GM19239 (cell line): ENCODE results near the gene GOLGA6L7.
"Not testable (repeated sequence)": the region's sequence is repeated elsewhere in the genome, so short reads cannot be mapped to it uniquely, and the experiment has no call there.

Experiments
- DNase-seq: peaks from one replicate; pipeline ENCODE4 v3.0.0; 2011; ENCODE audit warnings: low spot score; ENCODE audit not compliant: insufficient read length
- FAIRE-seq: peaks from 2 replicates; lab custom pipeline; 2011; peaks lifted over from hg19 to GRCh38; lab: Jason Lieb, UNC

GOLGA6L7 gene

DNA sequence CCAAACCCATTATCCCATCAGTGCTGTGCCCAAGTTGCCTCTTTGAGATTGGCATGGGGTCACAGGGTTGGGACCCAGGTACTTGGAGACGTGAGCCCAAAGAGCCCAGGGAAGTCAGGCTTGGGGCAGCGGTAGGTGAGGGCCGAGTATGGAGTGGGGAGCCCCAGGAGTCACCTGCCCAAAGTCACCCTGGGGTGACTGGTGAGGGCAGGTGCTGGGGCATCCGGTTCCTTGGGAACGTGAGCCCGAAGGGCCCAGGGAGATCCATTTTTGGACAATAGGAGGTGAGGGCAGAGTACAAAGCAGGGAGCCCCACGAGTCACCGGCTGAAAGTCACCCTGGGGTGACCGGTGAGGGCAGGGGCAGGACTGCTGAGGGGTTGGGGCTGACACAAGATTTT is 485 bp downstream of the GOLGA6L7 start:
- not testable (repeated sequence) for DNase-seq, FAIRE-seq

DNA sequence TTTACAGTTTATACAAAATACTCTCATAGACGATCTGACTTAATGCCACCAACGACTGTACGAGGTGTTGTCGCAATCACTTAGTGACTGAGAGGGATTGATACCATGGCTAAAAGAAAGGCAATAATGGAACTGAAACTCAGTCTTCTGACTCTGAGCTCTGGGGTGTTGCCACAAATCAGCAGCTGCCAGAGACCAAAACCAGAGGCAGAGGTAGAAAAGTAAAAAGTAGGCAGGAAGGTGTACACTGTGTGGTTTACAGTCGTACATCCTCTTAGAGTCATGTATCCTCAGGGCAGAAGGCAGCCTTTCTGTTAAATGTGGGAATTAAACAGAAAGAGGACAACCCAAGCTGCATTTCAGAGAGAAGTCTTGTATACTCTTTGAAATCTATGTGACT is 1.2 kb downstream of the GOLGA6L7 start:
- not testable (repeated sequence) for FAIRE-seq, DNase-seq

DNA sequence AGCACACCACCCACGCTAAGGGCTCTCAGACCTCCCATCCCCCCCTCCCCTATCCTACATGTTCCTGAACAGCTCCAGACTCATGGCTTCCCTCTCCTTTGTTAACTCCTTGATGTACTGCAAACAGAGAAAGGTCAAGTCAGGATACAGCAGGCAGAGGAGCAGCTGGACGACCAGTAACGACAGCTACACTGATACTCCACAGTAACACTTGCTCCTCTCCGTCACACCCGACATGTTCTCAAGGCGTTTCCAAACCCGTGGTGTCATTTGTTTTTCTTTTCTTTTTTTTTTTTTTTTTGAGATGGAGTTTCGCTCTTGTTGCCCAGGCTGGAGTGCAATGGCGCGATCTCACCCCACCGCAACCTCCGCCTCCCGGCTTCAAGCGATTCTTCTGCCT is 4.3 kb downstream of the GOLGA6L7 start:
- not testable (repeated sequence) for DNase-seq, FAIRE-seq

DNA sequence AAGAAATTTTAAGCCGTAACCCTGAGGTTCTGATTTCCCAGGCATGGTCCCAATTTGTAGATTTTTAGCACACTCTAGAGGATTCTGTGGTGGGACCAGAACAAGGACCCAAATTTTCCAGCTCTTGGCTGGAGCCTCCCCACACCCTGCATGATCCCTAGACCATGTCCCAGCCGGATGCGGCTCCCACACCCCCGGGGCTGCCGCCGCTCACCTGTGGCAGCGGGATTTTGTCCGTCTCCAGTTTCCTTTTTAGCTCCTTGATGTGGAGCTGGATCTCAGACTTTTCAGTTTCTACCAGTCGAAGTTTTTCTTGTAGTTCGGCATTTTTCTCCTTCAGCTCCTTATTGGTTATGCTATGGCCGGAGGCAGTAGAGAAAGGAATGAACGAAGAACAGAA is 4.9 kb downstream of the GOLGA6L7 start:
- FAIRE-seq, DNase-seq: not testable (repeated sequence)

DNA sequence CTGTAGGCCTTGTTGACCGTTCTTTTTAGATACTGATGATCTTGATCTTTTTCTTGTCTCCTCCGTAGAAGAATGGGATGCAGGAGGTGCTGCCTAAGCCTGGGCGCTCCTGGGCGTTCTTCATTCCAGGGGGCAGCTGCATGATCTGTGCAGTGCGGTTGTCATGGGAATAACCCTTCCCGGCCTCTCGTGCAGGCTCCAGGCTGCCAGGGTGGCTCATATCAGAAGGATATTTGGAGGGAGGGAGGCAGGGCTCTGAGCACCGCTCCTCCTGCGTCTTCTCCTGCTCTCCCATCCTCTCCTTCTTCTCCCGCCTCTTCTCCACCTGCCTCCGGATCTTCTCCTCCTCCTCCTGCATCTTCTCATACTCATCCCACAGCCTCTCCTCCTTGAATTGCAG is 6.2 kb downstream of the GOLGA6L7 start:
- FAIRE-seq, DNase-seq: not testable (repeated sequence)

DNA sequence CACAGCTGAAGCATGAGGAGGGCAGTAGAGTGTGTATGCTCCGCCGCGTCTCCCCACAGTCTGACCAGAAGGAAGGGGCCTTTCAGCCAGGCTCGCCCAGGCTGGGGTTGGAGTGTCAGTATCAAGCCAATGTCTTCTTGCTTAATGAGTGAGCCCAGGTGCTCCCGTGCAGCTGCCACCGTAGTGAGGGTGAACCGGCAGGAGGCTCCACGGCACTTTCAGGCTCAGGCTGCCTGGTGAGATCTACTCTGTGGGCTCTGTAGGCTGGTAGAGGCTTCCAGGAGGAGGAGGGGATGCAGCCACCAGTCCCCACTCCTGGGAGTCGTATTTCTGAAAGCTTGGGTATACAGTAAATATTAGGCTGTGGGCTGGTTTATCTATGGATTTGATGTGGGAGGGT is 8.2 kb downstream of the GOLGA6L7 start:
- not testable (repeated sequence) for DNase-seq, FAIRE-seq

DNA sequence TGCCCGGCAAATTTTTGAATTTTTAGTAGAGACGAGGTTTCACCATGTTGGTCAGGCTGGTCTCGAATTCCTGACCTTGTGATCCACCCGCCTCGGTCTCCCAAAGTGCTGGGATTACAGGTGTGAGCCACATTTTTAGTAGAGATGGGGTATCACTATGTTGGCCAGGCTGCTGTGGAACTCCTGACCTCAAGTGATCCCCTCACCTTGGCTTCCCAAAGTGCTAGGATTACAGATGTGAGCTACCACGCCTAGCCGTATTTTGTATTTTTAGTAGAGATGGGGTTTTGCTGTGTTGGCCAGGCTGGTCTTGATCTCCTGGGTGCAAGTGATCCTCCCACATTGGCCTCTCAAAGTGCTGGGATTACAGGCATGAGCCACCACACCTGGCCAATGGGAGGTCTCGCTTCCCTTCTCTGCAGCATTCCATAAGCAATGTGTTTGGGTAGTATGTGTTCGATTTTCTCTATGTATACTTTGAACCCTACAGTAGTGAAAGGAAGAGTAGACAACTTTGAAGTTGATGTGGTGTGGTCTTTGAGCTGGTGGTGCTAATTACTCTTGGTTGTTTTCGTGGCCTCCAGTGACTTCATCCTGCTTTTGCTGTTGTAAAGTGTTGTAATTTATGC is 13.4 kb downstream of the GOLGA6L7 start:
- DNase-seq, FAIRE-seq: not testable (repeated sequence)

DNA sequence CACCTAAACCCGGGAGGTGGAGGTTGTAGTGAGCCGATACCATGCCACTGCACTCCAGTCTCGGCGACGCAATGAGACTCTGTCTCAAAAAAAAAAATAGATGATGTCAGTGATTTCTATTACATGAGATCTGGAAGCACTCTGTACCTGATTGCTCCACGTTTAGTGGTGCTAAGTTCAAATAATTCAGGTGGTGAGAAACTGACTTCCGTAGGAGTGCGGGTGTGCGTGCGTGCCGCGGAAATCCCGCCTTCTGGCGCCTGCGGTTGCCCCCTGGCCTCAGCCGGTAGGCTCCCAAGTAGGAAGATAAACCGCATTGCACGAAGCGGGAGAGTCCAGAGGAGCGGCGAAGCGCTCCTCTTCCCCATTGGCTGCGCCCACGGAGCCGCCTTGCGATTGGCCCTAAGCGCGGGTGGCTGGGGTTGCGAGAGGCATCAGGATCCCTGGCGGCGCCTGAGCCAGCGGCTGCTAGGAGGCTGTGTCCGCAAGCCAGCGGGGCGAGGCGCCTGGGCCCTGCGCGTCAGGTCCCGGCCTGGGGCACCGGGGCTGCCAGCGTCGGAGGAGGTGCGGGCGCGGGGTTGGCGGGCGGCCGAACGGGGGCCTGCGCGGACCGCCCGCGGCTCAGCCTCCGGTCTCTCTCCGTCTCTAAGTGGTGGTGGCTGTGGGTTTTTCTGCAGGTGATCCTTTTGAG is 16.4 kb downstream of the GOLGA6L7 start:
- FAIRE-seq, DNase-seq: not testable (repeated sequence)

DNA sequence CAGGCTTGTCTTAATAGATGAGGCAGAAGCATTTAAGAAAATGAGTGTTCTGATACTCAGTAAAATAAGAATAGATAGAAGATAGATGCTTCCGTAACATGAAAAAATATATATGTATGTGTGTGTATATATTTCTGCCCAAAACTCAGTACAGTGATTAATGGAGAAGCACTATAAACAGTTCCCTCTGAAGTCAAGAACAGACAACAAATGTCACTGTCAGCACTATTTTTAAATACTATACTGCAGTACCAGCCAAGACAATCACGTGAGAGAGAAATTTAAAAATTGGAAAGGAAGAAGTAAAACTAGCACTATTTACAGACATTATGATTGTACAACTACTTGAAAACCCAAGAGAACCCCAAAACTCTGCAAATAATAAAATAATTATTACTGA is 27.0 kb downstream of the GOLGA6L7 start:
- DNase-seq, FAIRE-seq: not testable (repeated sequence)

DNA sequence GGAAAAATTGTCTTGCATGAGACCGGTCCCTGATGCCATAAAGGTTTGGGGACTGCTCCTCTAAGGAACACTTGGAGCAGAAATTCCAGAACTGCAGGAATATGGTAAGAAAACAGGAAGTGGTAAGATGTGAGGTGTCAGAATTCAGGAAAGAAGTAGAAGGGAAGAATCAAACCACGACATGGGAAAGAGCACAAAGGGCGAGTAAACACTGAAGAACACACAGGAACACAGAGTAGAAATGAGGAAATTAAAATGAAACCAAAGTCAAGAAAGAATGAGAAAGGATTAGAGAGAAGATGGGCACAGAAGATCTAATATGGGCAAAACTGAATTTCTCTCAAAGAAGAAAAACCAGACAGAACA is 28.5 kb downstream of the GOLGA6L7 start:
- DNase-seq, FAIRE-seq: not testable (repeated sequence)

DNA sequence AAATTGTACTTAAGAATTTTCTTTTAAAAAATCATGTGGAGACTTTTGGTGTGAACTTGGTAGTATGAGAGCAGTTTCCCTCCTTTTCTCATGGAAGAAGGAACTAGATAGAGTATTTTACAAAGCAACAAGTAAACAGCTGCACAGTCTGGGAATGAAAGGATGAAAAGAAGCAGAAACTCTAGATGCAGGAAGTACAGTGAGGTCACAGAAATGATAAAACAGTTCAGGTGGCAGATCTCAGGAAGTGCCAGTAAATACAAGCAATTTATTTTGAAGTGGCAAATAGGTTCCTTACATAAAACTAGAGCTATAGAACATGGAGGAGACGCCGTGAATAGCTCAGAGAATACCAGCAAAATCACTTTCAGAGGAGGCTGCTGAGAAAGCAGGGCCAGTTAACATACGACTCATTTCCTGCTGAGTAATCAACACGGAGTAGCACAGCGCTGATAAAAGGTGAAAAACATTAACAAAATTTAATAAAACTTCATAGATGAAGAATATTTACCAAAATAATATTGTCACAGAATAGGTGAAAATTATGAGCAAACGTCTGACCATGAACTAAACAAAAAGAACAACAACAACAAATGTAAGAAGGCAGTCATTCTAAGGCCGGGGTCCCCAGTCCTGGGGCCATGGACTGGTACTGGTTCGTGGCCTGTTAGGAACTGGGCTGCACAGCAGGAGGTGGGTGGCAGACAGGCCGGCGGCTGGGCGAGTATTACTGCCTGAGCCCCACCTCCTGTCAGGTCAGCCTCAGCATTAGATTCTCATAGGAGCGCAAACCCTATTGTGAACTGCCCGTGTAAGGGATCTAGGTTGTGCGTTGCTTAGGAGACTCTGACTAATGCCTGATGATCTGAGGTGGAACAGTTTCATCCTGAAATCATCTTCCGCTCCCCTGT is 29.2 kb downstream of the GOLGA6L7 start:
- DNase-seq, FAIRE-seq: not testable (repeated sequence)

DNA sequence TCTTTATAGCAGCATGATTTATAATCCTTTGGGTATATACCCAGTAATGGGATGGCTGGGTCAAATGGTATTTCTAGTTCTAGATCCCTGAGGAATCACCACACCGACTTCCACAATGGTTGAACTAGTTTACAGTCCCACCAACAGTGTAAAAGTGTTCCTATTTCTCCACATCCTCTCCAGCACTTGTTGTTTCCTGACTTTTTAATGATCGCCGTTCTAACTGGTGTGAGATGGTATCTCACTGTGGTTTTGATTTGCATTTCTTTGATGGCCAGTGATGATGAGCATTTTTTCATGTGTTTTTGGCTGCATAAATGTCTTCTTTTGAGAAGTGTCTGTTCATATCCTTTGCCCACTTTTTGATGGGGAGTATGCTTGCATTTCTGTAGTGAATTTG is 30.3 kb downstream of the GOLGA6L7 start:
- not testable (repeated sequence) for FAIRE-seq, DNase-seq

DNA sequence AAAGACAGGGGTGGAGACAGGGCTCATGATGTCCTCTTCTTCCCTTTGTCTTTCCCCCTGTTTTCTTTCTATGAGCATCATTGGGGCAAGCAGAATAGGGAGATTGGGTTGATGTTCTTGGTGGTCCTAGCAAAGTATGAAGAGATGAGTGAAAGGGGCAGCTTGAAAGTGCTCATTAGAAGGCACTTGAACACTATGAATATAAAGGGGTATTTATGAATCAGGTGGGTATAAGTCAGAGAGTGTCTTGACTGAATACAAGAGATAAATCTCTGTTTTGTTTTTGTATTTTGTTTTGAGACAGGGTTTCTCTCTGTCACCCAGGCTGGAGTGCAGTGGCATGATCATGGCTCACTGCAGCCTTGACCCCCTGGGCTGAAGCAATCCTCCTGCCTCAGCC is 34.4 kb downstream of the GOLGA6L7 start:
- FAIRE-seq, DNase-seq: not testable (repeated sequence)

DNA sequence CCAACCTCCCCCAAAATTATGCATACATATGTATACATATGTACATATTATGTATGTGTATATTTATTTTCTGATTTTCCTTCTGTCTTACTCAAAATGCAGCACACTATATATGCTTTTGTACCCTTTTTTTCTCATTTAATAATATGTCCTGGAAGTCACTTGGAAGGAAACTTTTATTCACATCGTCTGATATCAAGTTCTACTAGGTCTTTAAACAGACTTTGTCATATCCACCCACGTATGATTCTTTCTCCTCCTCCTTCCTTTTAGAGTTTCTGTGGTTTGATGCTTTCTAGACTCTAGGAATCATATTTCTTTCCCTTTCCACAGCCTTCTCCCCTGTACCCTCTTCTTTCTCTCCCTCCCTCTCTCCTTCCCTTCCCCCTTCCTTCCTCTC is 35.1 kb downstream of the GOLGA6L7 start:
- not testable (repeated sequence) for FAIRE-seq, DNase-seq

DNA sequence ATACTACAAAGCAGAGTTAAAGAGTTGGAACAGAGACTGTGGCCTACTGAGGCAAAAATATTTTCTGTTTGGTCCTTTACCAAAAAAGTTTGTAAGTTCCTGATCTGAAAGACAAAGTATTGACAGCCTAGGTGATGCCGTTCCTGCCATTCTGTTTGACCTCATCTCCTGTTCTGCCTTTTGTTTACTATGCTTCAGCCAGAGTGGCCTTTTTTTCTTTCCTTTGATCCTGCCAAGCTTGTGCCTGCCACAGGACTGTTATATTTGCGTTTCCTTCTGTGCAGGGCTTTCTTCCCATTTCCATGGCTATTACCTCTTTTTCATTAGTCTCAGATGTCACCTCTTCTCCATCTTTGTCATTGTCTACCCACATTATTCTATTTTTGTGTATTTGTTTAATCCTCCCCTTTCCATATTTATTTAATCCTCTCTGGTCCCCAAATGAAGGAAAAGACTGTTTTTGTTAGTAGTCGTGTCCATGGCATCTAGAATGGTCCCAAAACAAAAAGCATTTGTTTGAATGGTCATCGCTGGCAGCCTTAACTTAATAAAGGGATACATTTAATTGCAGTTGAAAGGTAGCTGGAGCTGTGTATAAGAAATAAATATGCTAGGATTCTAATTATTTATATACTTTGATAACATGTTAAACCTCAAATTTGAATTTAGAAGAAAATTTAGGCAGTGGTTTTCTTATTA is 36.4 kb downstream of the GOLGA6L7 start:
- not testable (repeated sequence) for FAIRE-seq, DNase-seq

DNA sequence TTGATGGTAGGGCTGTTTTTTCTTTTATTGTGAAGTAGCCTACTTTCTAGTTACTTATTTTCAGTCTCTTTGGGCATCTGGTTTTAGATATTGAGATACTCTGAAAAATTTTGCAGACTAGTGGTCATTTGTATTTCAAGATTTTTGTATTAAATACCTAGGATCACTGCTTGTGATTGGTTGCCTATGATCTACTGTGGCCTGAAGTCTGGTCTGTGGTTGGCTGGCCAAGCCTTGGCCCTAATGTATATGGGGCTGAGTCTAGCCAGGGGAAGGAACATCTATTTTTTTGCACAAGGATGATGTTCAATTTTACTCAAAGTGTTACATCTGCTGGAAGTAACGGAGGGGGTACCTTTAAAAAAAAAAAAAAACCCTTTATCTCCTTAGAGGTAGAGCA is 38.0 kb downstream of the GOLGA6L7 start:
- FAIRE-seq, DNase-seq: not testable (repeated sequence)

DNA sequence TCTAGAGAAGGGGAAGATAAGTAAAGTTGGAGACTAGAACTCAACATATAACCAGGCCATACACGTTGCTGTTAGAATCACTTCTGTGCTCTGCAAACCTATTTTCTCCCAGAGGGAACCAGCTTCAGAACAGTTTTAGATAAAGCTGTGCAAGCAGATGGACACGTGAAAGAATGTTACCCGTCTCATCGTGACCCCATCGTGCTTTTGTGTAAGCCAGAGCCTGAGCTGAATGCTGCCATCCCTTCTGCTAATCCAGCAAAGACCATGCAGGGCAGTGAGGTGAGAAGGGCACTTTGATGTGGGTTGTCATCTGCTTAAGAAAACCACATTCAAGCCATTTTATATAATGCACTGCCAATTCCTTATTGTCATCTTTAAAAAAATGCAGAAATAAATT is 40.3 kb downstream of the GOLGA6L7 start:
- FAIRE-seq, DNase-seq: not testable (repeated sequence)

DNA sequence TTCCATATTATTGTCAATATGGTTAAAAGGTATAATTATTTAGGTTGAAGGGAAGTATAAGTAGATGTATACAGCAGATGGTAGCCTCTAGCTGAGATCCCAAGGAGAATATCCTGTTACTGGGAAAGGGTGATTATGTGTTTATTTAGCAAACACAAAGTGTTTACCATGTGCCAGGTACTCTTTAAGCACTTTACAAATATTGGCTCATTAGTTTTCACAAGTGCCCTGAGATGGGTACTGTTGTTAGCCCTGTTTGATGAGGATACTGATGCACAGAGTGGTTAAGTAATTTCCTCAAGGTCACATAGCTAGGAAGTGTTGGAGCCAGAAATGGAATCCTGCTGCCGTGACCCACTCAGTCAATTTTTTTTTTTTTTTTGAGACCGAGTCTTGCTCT is 48.1 kb downstream of the GOLGA6L7 start:
- DNase-seq: not testable (repeated sequence)

DNA sequence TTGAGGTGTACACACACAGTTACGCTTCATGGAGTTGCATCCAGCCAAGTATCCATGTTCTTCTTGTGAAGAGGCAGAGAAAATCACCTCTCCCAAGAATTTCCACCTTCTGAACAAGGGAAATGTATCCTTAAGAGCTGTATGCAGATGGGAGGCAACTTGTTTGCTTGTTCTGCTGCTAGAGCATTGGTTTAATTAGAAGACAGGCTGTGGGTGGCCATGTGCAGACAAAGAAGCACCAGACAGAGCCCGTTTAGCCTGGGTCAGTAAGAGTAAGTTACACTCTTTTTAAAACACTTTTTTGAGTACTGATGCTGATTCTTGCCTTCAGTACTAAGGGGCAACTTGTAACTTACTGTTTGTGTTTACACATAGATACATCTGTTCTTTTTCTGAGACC is 50.2 kb downstream of the GOLGA6L7 start:
- DNase-seq, FAIRE-seq: not testable (repeated sequence)

More for the DNA sequence above, 48.1 kb downstream of the GOLGA6L7 start:
- FAIRE-seq: not testable (repeated sequence)

DNA sequence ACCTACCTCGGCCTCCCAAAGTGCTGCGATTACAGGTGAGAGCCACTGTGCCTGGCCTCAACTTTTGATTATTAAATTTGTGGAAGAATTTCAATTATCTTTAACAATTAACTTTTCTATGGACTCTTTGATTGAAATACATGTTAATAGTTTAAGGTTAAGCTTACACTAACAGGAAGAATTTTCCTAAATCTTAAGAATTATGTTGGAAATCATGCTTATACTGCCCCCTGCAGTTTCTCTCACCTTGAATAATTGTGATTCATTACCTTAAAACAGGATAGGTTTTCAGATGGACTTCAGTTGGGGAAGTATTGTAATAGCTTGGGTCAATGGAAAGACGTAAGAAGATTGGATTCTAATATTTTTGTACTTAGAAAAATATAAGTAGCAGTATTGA is 54.2 kb downstream of the GOLGA6L7 start:
- not testable (repeated sequence) for FAIRE-seq, DNase-seq
